A673 (cell line): ENCODE measurements around the gene AP2B1.

ENCODE experiments used
- CTCF ChIP-seq: fragments of 300-800, 200-600 bp; sonication (generic); conservative IDR thresholded peaks from 2 replicates; pipeline ENCODE4 v1.5.1; 2017; ENCODE audit warnings: low read depth, mild to moderate bottlenecking, antibody characterized with exemption, low read length, moderate library complexity, mixed read lengths
- EZH2 ChIP-seq: fragments of 200-600 bp; sonication (generic); IDR thresholded peaks from 2 replicates; pipeline ENCODE4 v1.6.1; 2017; ENCODE audit warnings: borderline replicate concordance, low read depth, mild to moderate bottlenecking, mixed read lengths, antibody characterized with exemption, low read length; ENCODE audit not compliant: poor library complexity, severe bottlenecking

- no peak for TF ChIP-seq CTCF
- TF ChIP-seq EZH2, result no peak
Observed at GRCh38 chr17:35578197-35578928, 8.8 kb upstream of the AP2B1 start, which contains the start of gene PEX12.
